Peyer's patch (tissue), 4 donors: ENCODE results near the gene RPS6KB2.

Source experiments
- POLR2A ChIP-seq, 2 donors: fragments of 450-650 bp; IDR thresholded peaks; one replicate each; pipeline ENCODE4 v1.5.1; 2017; ENCODE audit warnings: antibody characterized with exemption in 2 of 2, mild to moderate bottlenecking in 2 of 2, moderate library complexity in 2 of 2
- TF ChIP-seq, protein P1 (sequence below), 6 experiments: fragments of 450-650 bp in 4 of 6; fragments of 200-600 bp in 2 of 6; sonication (generic) in 1 of 6; IDR thresholded peaks; one replicate each; pipeline ENCODE4 v1.5.1; 2017 to 2019; ENCODE audit warnings: antibody characterized with exemption in 6 of 6, mild to moderate bottlenecking in 3 of 6, moderate library complexity in 1 of 6

DNA sequence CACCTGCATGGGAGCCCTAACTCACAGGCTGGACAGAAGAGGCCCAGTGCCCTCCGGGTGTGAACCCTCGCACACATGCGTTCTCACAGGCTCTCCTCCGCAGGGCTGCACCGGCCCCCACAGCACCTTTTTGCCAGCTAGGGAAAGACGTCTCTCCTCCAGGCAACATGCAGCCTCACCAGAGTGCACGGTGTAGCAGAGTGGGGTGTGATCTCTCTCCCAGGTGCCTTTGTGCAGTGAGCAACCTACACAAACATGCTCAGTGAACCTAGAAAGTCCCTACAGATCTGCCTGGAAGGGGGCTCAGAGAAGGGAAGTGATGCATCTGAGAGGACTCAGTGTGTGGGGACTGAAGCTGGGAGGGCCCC, 16.5 kb upstream of the RPS6KB2 start:
- TF ChIP-seq, protein P1, sequence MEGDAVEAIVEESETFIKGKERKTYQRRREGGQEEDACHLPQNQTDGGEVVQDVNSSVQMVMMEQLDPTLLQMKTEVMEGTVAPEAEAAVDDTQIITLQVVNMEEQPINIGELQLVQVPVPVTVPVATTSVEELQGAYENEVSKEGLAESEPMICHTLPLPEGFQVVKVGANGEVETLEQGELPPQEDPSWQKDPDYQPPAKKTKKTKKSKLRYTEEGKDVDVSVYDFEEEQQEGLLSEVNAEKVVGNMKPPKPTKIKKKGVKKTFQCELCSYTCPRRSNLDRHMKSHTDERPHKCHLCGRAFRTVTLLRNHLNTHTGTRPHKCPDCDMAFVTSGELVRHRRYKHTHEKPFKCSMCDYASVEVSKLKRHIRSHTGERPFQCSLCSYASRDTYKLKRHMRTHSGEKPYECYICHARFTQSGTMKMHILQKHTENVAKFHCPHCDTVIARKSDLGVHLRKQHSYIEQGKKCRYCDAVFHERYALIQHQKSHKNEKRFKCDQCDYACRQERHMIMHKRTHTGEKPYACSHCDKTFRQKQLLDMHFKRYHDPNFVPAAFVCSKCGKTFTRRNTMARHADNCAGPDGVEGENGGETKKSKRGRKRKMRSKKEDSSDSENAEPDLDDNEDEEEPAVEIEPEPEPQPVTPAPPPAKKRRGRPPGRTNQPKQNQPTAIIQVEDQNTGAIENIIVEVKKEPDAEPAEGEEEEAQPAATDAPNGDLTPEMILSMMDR (IDR thresholded peaks at IDR 0.05) = no peak
- no peak for TF ChIP-seq POLR2A (IDR thresholded peaks at IDR 0.05)
